ENCODE measurements around the gene TJP3. TPM values are rescaled to one million over a fixed set of nuclear protein-coding genes. Genes with fewer than 3 reads are reported as not detected.
A peak's percentile ranks its signal among the peaks of the same experiment; 100 is the strongest.

TJP3 gene
- total RNA-seq, 1 experiment from 2014 or later, result 10.7 TPM

DNA sequence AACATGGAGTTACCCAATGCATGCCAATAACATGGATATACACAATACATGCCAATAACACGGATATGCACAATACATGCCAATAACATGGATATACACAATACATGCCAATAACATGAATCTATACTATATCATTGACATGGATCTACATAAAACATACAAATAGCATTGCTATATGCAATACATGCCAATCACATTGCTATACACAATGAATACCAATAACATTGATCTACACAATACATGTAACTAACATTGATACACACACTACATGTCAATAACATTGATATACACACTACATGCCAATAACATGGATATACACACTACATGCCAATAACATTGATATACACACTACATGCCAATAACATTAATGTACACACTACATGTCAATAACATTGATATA is 7.0 kb upstream of the TJP3 start:
- H3K36me3 ChIP-seq (replicated peaks; ENCODE audit: control insufficient read depth, insufficient read depth, low read length), result no peaks in the 10 kb centered on the region
- no peak overlapping the region for H3K4me3 ChIP-seq (ENCODE audit: insufficient read depth, low read depth, low read length)
- no peaks in the 10 kb centered on the region for H3K27me3 ChIP-seq (ENCODE audit: control insufficient read depth, insufficient read depth, low read length)
- peak; percentile 3 for DNase-seq

DNA sequence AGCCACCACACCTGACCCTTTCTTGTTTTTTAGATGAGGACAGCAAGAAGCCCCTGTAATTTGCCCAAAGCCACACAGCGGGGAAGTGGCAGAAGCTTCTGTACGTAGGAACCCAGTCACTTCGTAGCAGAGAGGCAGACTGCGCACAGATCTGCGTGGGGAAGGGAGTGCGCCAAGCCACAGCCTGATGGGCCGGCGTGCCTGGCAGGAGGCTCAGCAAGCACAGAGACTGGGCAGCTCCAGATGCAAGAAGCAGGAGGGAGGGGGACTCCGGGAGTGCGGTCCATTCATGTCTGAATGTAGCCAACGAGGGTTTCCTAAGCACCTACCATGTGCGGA is 347 bp upstream of the TJP3 start:
- no peaks in the 10 kb centered on the region for H3K27me3 ChIP-seq (ENCODE audit: control insufficient read depth, insufficient read depth, low read length)
- no peak for DNase-seq
- no peak overlapping the region for H3K4me3 ChIP-seq (ENCODE audit: insufficient read depth, low read depth, low read length)
- H3K36me3 ChIP-seq (replicated peaks; ENCODE audit: control insufficient read depth, insufficient read depth, low read length), result no peaks in the 10 kb centered on the region

DNA sequence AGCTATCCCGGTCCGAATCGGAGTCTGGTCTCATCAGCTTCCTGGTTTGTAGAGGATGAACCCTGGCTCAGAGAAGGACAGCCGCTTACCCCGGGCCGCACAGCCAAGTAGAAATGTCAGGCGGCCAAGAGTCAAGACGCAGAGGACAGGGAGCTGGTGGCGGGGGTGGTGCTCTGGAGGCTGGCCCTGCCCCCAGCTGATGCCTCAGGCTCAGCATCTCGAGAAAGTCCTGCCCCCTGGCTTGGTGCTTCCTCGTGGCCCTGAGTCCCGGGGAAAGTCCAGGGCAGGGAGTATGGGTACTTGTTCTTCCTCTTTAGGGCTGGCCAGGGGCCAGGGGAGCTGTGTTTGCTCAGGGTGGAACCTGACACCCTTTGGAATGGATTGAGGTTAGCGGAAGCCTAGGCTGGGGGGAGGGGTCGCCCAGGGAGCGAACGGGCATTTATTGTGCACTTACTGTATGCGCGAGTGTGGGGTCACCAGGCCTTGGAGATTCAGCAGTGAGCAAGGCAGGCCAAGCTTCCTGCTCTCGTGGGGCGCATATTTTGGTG is 2.2 kb downstream of the TJP3 start:
- peak; percentile 72 for DNase-seq
- H3K27me3 ChIP-seq (ENCODE audit: control insufficient read depth, insufficient read depth, low read length), result no peaks in the 10 kb centered on the region
- no peaks in the 10 kb centered on the region for H3K36me3 ChIP-seq (replicated peaks; ENCODE audit: control insufficient read depth, insufficient read depth, low read length)
- H3K4me3 ChIP-seq (ENCODE audit: insufficient read depth, low read depth, low read length), result no peak overlapping the region

DNA sequence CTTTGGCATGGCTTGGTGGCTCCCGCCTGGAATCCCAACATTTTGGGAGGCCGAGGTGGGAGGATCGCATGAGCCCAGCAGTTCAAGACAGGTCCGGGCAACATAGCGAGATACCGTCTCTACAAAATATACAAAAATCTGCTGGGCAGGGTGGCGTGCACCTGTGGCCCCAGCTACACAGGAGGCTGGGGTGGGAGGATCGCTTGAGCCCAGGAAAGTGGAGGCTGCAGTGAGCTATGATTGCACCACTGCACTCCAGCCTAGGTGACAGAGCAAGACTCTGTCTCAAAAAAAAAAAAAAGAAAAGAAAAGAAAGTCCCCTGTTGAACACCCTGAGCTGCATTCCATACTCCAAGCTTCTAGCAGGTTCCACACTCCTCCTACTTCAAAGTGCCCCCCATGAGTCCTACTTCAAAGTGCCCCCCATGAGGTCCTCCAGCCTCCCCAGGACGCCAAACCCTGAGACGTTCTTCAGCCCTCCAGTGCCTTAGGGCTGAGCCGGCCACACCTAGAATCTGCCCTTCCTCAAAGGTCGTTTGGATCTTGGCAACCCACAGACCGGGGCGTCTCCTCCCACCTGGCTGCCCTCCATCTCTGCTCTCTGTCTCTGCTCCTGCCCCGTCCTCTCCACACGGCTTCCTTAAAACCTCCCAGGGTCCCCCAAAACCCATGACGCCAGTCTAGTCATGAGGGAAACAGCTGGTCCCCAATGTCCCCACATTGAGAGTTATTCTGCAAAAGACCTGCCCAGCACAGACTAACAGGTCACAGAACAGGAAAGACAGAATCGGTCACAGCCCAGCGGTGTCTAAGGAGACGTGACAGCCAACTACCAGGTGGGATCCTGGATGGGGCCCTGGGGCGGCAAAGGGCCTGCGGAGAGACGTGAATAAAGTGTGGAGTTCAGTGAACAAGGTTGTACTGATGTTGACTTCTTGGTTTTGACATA is 4.8 kb downstream of the TJP3 start:
- H3K36me3 ChIP-seq (replicated peaks; ENCODE audit: control insufficient read depth, insufficient read depth, low read length), result no peaks in the 10 kb centered on the region
- H3K4me3 ChIP-seq (ENCODE audit: insufficient read depth, low read depth, low read length), result no peak overlapping the region
- DNase-seq, result peak; percentile 4
- H3K27me3 ChIP-seq (ENCODE audit: control insufficient read depth, insufficient read depth, low read length), result no peaks in the 10 kb centered on the region

DNA sequence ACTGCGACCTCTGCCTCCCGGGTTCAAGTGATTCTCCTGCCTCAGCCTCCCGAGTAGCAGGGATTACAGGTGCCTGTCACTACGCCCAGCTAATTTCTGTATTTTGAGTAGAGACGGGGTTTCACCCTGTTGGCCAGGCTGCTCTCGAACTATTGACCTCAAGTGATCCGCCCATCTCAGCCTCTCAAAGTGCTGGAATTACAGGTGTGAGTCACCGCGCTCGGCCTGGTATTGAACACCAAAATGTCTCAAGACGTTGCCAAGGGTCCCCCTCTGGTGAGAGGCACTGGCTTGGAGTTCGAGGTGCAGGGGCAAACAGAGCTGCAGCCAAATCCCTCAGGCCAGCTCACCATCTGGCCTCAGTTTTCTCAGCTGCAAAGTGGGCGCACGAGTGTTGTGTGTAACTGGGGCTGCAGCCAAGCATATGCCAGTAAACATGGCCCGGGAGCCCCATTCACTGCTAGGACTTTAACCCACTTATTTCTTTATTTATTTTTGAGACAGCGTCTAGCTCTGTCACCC is 8.0 kb downstream of the TJP3 start:
- Histone ChIP-seq H3K36me3 (replicated peaks; ENCODE audit: control insufficient read depth, insufficient read depth, low read length) (no peaks in the 10 kb centered on the region), H3K4me3 (ENCODE audit: insufficient read depth, low read depth, low read length) (no peak overlapping the region), H3K27me3 (ENCODE audit: control insufficient read depth, insufficient read depth, low read length) (no peaks in the 10 kb centered on the region)
- DNase-seq, result peak; percentile 8

DNA sequence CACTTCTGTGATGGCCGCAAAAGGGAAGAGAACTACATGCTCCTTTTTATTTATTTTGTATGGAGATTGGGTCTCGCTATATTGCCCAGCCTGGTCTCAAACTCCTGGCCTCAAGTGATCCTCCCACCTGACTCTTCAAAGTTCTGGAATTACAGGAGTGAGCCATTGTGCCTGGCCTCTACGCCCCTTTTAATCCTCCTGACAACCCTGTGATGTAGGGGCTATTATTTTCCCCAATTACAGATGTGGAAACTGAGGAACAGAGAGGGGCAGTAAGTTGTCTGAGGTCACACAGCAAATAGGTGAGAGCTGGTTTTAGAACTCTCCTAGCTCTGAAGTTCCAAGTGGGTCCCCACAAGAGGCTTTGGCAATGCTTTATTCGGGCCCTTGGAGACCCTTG is 11.7 kb downstream of the TJP3 start:
- peaks cover 6% of the 10 kb centered on the region for H3K27me3 ChIP-seq (ENCODE audit: control insufficient read depth, insufficient read depth, low read length)
- no peaks in the 10 kb centered on the region for H3K36me3 ChIP-seq (replicated peaks; ENCODE audit: control insufficient read depth, insufficient read depth, low read length)
- no peak overlapping the region for H3K4me3 ChIP-seq (ENCODE audit: insufficient read depth, low read depth, low read length)
- no peak for DNase-seq

DNA sequence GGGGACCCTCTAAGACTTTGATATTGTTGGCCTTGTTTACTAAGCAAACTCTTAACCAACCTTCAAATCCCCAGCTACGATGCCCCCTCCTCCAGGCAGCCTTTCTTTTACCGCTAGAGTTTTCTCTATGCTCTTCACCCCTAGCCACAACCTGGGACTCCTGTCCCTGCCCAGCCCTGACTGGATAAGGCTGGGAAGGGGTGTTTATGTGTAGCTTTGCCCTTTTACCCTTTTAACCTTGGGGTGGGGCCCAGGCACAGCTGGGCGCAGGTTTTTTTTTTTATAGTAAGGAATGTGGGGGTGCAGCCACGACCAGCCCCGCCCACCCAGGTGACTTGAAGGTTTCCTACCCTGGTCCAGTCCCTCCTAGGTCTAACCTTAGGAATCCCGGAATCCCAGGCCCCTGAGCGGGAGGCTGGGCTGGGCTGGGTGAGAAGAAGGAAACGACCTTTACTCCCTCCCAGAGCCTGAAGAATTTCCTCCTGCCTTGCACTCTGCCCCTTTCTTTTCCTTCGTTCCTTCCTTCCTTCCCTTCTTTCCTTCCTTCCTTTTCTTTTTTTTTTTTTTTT is 12.2 kb downstream of the TJP3 start:
- peak; percentile 63 for DNase-seq
- peaks cover 6% of the 10 kb centered on the region for H3K27me3 ChIP-seq (ENCODE audit: control insufficient read depth, insufficient read depth, low read length)

DNA sequence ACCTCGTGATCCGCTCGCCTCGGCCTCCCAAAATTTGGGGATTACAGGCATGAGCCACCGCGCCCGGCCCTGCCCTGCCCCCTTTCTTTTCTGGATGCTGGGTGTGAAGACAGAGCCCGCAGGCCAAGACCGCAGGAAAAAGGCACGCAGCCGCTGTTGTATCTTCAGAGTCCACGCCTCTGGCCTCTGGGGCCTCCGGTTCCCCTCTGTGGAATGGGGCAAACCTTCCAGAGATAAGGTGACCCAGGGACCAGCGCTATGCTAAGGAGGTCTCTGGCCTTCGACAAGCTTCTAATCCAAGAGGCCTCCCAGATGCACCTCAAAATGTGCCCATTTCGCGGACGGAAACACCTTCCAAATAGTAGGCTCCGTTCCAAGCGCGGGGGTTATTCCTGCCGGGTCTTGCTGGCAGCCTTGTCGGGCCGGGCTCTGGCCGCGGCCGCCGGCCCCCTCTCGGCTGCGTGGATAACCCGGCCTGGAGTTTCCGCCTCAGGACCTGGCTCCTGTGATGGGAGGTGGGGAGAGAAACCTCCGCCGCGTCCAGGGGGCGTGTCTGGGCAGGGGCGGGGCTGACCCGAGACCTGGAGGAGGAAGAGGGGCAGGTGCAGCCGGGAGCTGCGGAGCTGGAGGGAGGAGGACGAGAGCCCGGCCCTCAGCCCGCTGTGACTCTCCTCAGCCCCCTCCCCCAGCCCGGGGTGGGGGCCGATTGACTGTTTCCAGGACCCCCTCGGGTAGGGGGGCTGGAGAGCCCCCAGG is 13.1 kb downstream of the TJP3 start:
- peak; percentile 99 for DNase-seq
- Histone ChIP-seq H3K27me3 (ENCODE audit: control insufficient read depth, insufficient read depth, low read length) (peaks cover 6% of the 10 kb centered on the region), H3K36me3 (replicated peaks; ENCODE audit: control insufficient read depth, insufficient read depth, low read length) (no peaks in the 10 kb centered on the region), H3K4me3 (ENCODE audit: insufficient read depth, low read depth, low read length) (peak overlapping the region; percentile 64)

More for the DNA sequence above, 12.2 kb downstream of the TJP3 start:
- Histone ChIP-seq H3K36me3 (replicated peaks; ENCODE audit: control insufficient read depth, insufficient read depth, low read length) (no peaks in the 10 kb centered on the region), H3K4me3 (ENCODE audit: insufficient read depth, low read depth, low read length) (no peak overlapping the region)

DNA sequence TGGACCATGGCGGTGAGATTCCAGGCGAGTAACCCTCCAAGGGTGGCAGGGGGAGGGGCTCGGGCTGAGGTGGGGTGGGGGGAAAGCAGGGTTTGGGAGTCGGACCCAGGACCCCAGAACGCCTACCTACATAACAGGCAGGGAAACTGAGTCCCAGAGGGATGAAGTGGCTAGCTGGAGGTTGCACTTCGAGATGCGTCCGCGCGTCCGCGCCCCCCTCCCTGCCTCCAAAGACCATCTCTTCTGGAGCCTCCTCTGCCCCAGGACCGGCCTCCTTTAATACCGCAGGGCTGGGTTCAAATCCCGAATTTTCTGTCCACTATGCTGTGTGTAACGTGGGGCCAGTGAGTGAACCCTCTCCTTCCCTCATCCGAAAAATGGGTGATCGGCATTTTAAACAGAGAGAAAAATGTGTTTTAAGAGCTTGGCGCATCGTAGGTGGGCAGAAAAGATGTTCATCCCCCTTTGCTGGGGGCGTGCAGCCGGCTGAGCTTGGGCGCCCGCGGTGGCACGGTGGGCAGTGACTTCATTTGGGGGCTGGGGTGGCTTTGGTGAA is 13.8 kb downstream of the TJP3 start:
- peaks cover 6% of the 10 kb centered on the region for H3K27me3 ChIP-seq (ENCODE audit: control insufficient read depth, insufficient read depth, low read length)
- DNase-seq, result no peak
- no peaks in the 10 kb centered on the region for H3K36me3 ChIP-seq (replicated peaks; ENCODE audit: control insufficient read depth, insufficient read depth, low read length)
- H3K4me3 ChIP-seq (ENCODE audit: insufficient read depth, low read depth, low read length), result peak overlapping the region; percentile 64

DNA sequence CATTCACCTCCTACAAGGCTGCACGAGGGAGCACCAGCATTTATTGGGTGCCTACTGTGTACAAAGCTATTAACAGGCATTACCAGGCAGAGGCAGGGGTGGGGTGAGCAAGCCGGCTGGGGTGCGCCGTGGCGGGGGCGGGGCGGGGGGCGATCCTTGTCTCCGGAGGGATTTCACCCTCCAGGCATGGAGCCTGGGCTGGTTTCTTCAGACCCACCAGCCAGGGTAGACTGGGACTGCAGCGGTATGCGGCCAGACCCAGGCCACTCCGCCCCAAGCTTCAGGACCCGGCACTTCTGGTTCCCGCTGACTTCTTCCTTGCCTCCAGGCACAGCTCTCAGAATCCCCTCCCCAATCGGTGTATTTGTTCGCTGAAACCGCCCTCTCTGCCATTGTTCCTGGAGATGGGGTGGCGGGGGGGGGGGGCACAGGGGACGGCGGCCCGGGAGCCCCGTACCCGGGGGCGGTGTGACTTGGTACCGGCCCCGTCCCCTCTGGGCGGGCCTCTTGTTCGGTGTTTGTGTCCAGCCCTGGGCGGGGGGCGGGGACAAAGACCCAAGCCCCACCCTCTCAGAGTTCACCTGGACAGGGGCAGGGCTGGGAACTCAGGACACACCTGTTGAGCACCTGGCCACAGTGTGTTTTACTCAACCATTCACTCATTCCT is 14.4 kb downstream of the TJP3 start:
- no peaks in the 10 kb centered on the region for H3K36me3 ChIP-seq (replicated peaks; ENCODE audit: control insufficient read depth, insufficient read depth, low read length)
- peaks cover 6% of the 10 kb centered on the region for H3K27me3 ChIP-seq (ENCODE audit: control insufficient read depth, insufficient read depth, low read length)
- H3K4me3 ChIP-seq (ENCODE audit: insufficient read depth, low read depth, low read length), result peak overlapping the region; percentile 64
- DNase-seq, result peak; percentile 96

DNA sequence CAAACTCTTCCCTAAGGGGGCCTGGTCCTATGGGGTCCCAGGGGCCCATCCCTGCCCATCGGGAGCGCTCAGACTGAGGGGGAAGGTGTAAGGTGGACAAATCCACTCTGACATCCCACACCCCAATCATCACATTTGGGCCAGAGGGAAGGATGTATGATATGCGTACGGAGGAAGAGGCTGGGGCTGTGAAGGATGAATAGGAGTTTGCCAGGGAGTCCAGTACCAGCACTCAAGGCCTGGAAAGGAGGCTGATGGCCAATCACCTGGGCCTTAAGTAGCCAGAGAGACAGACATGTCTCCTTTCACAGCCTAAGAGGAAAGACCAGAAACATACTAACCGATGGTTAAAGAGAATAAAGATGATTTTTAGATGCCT is 14.9 kb downstream of the TJP3 start:
- Histone ChIP-seq H3K36me3 (replicated peaks; ENCODE audit: control insufficient read depth, insufficient read depth, low read length) (no peaks in the 10 kb centered on the region), H3K4me3 (ENCODE audit: insufficient read depth, low read depth, low read length) (no peak overlapping the region; the same call in 1 of the 2 replicates), H3K27me3 (ENCODE audit: control insufficient read depth, insufficient read depth, low read length) (peaks cover 6% of the 10 kb centered on the region)
- DNase-seq, result no peak

DNA sequence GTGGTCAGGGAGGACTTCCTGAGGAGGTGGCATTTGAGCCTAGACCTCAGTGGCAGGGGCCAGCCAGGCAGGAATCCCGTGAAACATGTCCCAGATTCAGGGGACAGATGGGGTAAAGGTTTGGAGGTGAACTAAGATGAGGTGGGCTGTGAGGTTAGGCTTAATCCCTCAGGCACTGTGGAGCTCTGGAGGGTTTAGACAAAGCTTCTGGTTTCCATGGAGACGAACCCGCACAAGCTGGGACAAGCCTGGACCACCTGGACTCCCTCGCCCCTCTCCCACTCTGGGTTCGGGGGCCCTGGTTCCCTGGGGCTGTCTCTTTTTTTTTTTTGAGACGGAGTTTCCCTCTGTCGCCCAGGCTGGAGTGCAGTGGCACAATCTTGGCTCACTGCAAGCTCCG is 15.7 kb downstream of the TJP3 start:
- DNase-seq, result peak; percentile 74
- Histone ChIP-seq H3K4me3 (ENCODE audit: insufficient read depth, low read depth, low read length) (no peak overlapping the region), H3K27me3 (ENCODE audit: control insufficient read depth, insufficient read depth, low read length) (peaks cover 6% of the 10 kb centered on the region), H3K36me3 (replicated peaks; ENCODE audit: control insufficient read depth, insufficient read depth, low read length) (no peaks in the 10 kb centered on the region)

DNA sequence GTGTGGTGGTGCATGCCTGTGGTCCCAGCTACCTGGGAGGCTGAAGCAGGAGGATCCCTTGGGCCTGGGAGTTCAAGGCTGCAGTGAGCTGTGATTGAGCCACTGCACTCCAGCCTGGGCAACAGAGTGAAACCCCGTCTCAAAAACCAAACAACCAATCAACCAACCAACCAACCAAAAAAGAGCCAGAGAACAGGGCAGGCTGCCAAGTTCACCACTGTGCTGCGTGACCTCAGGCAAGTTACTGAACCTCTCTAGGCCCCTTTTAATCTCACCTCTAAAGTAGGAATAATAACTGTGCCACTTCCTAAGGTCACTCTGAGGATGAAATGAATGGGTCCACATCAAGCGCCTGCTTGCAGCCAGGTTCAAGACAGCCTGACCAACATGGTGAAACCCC is 16.9 kb downstream of the TJP3 start:
- Histone ChIP-seq H3K36me3 (replicated peaks; ENCODE audit: control insufficient read depth, insufficient read depth, low read length) (no peaks in the 10 kb centered on the region), H3K4me3 (ENCODE audit: insufficient read depth, low read depth, low read length) (no peak overlapping the region), H3K27me3 (ENCODE audit: control insufficient read depth, insufficient read depth, low read length) (peaks cover 6% of the 10 kb centered on the region)
- DNase-seq, result no peak

Data from H7 (cell line).